ENCODE results near the gene EAF2. TPM values are rescaled to one million over a fixed set of nuclear protein-coding genes. Genes with fewer than 3 reads are reported as not detected.

EAF2 gene
- total RNA-seq, 2 donors from 2014 or later = 3.8 to 4.0 TPM

GRCh38 chr3:121918779-121919483, 83.9 kb downstream of the EAF2 start:
- ATAC-seq (peak in 1 of 2 donors; percentile 38), DNase-seq (no peak)
- intact Hi-C loops (cut with DNase I) = no loop called here

- intact Hi-C loops (cut with DNase I) = no loop called here
- no peak for ATAC-seq
- no peak for DNase-seq
Measured at GRCh38 chr3:121924734-121925133, 89.7 kb downstream of the EAF2 start.

DNA sequence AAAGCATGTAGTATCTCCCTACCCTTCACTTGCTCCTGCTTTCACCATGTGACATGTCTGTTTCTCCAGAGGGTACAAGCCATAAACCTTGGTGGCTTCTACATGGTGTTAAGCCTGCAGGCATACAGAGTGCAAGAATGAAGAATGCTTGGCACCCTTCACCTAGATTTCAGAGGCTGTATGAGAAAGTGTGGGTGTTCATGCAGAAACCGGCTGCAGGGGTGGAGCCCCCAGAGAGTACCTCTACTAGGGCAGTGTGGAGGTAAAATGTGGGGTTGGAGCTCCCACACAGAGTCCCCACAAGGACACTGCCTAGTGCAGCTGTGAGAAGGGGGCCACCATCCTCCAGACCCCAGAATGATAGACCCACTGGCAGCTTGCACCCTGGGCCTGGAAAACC, 91.4 kb downstream of the EAF2 start:
- intact Hi-C loops (cut with DNase I) = no loop called here
- DNase-seq (no peak), ATAC-seq (no peak)

Other genes starting within 250 kb of the EAF2 start
- gene FBXO40, start 241.8 kb upstream of the EAF2 start, total RNA-seq = 100 to 1,000 TPM; 116 to 146 TPM
- 10 to 100 TPM; 24.2 to 28.9 TPM for gene HCLS1, start 174.3 kb upstream of the EAF2 start, total RNA-seq
- 10 to 100 TPM; 48.1 to 52.3 TPM for gene GOLGB1, start 85.5 kb upstream of the EAF2 start, total RNA-seq
- gene IQCB1, start 149 bp upstream of the EAF2 start, total RNA-seq = 1 to 10 TPM; 8.1 to 9.1 TPM
- gene SLC15A2, start 59.2 kb downstream of the EAF2 start, total RNA-seq = 1 to 10 TPM in 1 of 2 donors, under 1 TPM in 1; 0.68 to 1.2 TPM
- not detected for gene ILDR1, start 187.0 kb downstream of the EAF2 start, total RNA-seq
- 1 to 10 TPM; 3.1 to 8.7 TPM for gene CD86, start 220.2 kb downstream of the EAF2 start, total RNA-seq